ENCODE data around the gene NGEF. TPM values are rescaled to one million over a fixed set of nuclear protein-coding genes. Genes with fewer than 3 reads are reported as not detected.

The NGEF gene
- total RNA-seq, 4 donors from 2014 or later: 46.1 to 105 (median 68.8) TPM

DNA sequence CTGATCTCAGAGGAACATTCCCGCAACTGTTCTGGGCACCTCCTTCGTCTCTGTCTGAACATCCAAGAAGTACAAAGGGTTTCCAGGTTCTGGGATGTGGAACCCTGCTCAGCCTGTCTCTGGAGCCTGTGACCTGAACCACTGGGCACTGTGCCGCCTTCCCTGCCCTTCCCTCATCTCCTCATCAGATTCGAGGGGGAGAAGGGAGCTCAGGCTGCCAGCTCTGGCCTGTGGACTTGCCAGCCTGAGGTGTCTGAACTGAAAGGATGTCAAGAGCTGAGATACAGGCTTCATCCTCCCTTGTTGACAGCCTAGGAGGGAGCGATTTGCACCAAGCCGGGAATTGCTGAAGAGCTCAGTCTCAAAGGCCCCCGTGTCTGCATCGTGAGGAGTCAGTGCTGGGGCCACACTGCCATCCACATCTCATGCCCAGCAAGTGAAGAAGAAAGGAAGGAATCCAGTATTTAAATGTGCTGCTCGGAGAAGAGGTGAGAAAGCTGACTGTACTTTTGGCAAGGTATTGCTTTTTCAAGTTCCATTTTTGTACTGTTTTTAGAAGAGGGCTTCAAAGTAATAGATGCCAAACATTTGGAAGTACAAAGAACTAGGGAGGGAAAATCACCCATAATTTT, 32.0 kb upstream of the NGEF start:
- no peaks in the 10 kb centered on the region for H3K36me3 ChIP-seq
- no peaks in the 10 kb centered on the region for H3K4me1 ChIP-seq
- WGBS, 2 donors (ENCODE audit: low coverage in 1 of 2): 82 to 100% methylated on average over 2 to 9 of the region's 9 CpGs
- no peak overlapping the region for H3K4me3 ChIP-seq
- in situ Hi-C loops (cut with MboI; ENCODE audit: low pct_ligation_motif_present in 1 of 4, low pct_unique_long_range_greater_than_20kb in 1 of 4, low sequenced_read_pairs in 3 of 4) (loop anchor here in 1 of 4 donors (25.0 kb wide), 1 partner anchor 183 kb away; the partner anchor contains the start of gene SNORC), intact Hi-C loops (cut with DNase I; ENCODE audit: low total_unique reads) (no loop called here)
- H3K9me3 ChIP-seq: no peaks in the 10 kb centered on the region
- no peak overlapping the region for H3K27ac ChIP-seq
- H3K27me3 ChIP-seq: no peaks in the 10 kb centered on the region
- TF ChIP-seq POLR2A (IDR thresholded peaks at IDR 0.05): no peak
- TF ChIP-seq, protein P1, sequence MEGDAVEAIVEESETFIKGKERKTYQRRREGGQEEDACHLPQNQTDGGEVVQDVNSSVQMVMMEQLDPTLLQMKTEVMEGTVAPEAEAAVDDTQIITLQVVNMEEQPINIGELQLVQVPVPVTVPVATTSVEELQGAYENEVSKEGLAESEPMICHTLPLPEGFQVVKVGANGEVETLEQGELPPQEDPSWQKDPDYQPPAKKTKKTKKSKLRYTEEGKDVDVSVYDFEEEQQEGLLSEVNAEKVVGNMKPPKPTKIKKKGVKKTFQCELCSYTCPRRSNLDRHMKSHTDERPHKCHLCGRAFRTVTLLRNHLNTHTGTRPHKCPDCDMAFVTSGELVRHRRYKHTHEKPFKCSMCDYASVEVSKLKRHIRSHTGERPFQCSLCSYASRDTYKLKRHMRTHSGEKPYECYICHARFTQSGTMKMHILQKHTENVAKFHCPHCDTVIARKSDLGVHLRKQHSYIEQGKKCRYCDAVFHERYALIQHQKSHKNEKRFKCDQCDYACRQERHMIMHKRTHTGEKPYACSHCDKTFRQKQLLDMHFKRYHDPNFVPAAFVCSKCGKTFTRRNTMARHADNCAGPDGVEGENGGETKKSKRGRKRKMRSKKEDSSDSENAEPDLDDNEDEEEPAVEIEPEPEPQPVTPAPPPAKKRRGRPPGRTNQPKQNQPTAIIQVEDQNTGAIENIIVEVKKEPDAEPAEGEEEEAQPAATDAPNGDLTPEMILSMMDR (IDR thresholded peaks at IDR 0.05): no peak
- no peak for TF ChIP-seq POLR2AphosphoS5 (IDR thresholded peaks at IDR 0.05)
- no peak for TF ChIP-seq EP300 (IDR thresholded peaks at IDR 0.05; ENCODE audit: low read depth)
- no peak for DNase-seq

GRCh38 chr2:233042549-233042948, 29.5 kb upstream of the NGEF start:
- H3K36me3 ChIP-seq: no peaks in the 10 kb centered on the region
- in situ Hi-C loops (cut with MboI; ENCODE audit: low pct_ligation_motif_present in 1 of 4, low pct_unique_long_range_greater_than_20kb in 1 of 4, low sequenced_read_pairs in 3 of 4): loop anchor here in 1 of 4 donors (25.0 kb wide), 1 partner anchor 180 kb away; the partner anchor contains the start of gene SNORC
- no peaks in the 10 kb centered on the region for H3K4me1 ChIP-seq
- 82 to 87% methylated on average over 9 of the region's 9 CpGs for WGBS, 2 donors (ENCODE audit: low coverage in 1 of 2)
- H3K27ac ChIP-seq: no peak overlapping the region
- H3K9me3 ChIP-seq: no peaks in the 10 kb centered on the region
- TF ChIP-seq EP300 (IDR thresholded peaks at IDR 0.05; ENCODE audit: low read depth) (no peak), POLR2AphosphoS5 (IDR thresholded peaks at IDR 0.05) (no peak), POLR2A (IDR thresholded peaks at IDR 0.05) (no peak)
- TF ChIP-seq, protein P1 (IDR thresholded peaks at IDR 0.05): no peak
- no peak for DNase-seq
- intact Hi-C loops (cut with DNase I; ENCODE audit: low total_unique reads): no loop called here
- no peak overlapping the region for H3K4me3 ChIP-seq
- no peaks in the 10 kb centered on the region for H3K27me3 ChIP-seq

DNA sequence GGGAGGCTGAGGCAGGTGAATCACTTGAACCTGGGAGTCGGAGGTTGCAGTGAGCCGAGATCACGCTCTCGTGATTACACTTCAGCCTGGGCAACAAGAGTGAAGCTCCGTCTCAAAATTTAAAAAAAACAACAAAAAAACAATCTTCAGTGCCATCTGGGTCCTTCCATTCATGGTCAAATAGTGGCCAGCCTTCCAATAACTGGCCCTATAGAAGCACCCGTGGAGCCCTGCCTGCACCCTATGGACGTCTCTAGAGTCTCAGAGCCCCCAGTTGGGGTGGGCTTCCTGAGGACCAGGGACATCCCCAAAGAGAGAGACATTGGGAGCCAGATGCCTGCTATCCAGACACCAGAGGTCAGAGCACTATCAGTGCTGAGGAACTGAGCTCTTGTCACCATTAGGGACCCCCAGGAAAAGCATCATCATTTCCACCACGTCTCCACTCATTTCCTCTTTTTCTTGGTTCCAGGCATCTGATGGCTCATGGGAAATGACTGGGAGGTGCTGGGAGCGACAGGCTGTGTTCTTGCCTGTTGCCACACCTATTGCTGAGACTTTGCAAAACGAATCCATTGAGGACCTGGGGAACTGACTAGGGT, 28.8 kb upstream of the NGEF start:
- no peak overlapping the region for H3K4me3 ChIP-seq
- no peak for DNase-seq
- no peak overlapping the region for H3K27ac ChIP-seq
- no peaks in the 10 kb centered on the region for H3K36me3 ChIP-seq
- H3K27me3 ChIP-seq: no peaks in the 10 kb centered on the region
- intact Hi-C loops (cut with DNase I; ENCODE audit: low total_unique reads) (no loop called here), in situ Hi-C loops (cut with MboI; ENCODE audit: low pct_ligation_motif_present in 1 of 4, low pct_unique_long_range_greater_than_20kb in 1 of 4, low sequenced_read_pairs in 3 of 4) (loop anchor here in 1 of 4 donors (25.0 kb wide), 1 partner anchor 180 kb away; the partner anchor contains the start of gene SNORC)
- no peaks in the 10 kb centered on the region for H3K4me1 ChIP-seq
- WGBS, 2 donors (ENCODE audit: low coverage in 1 of 2): 81 to 100% methylated on average over 5 to 10 of the region's 10 CpGs
- H3K9me3 ChIP-seq: no peaks in the 10 kb centered on the region
- TF ChIP-seq, protein P1 (IDR thresholded peaks at IDR 0.05): no peak
- TF ChIP-seq POLR2AphosphoS5 (IDR thresholded peaks at IDR 0.05) (no peak), EP300 (IDR thresholded peaks at IDR 0.05; ENCODE audit: low read depth) (no peak), POLR2A (IDR thresholded peaks at IDR 0.05) (no peak)

DNA sequence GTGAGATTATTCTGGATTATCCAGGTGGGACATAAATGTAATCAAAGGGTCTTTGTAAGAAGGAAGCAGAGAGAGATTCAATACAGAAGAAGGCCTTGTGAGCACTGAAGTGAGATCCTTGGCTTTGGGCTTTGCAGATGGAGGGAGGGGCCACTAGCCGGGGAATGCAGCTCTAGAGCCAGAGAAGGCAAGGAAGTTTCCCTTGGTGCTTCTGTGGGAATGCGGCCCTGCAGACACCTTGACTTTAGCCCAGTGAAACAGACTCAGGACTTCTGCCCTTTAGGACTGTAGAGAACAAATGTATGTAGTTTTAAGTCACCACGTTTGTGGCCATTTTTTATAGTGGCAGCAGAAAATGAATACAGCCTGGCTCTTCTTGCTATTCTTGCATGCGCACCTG, 27.5 kb upstream of the NGEF start:
- H3K27ac ChIP-seq: no peak overlapping the region
- no peaks in the 10 kb centered on the region for H3K4me1 ChIP-seq
- no peaks in the 10 kb centered on the region for H3K27me3 ChIP-seq
- intact Hi-C loops (cut with DNase I; ENCODE audit: low total_unique reads) (no loop called here), in situ Hi-C loops (cut with MboI; ENCODE audit: low pct_ligation_motif_present in 1 of 4, low pct_unique_long_range_greater_than_20kb in 1 of 4, low sequenced_read_pairs in 3 of 4) (loop anchor here in 1 of 4 donors (25.0 kb wide), 1 partner anchor 178 kb away; the partner anchor contains the start of gene SNORC)
- DNase-seq: no peak
- no peak for TF ChIP-seq POLR2A (IDR thresholded peaks at IDR 0.05)
- TF ChIP-seq POLR2AphosphoS5 (IDR thresholded peaks at IDR 0.05): no peak
- TF ChIP-seq, protein P1 (IDR thresholded peaks at IDR 0.05): no peak
- no peak for TF ChIP-seq EP300 (IDR thresholded peaks at IDR 0.05; ENCODE audit: low read depth)
- no peaks in the 10 kb centered on the region for H3K9me3 ChIP-seq
- WGBS, 2 donors (ENCODE audit: low coverage in 1 of 2): 85 to 92% methylated on average over 4 of the region's 4 CpGs
- H3K36me3 ChIP-seq: no peaks in the 10 kb centered on the region
- no peak overlapping the region for H3K4me3 ChIP-seq

Measured in transverse colon (tissue), 4 donors.